C4-2B (cell line): ENCODE data around the gene RIBC1.

Experiments used
- CTCF ChIP-seq: fragments of 450-650 bp; conservative IDR thresholded peaks from 2 replicates; pipeline ENCODE4 v1.5.1; 2017; ENCODE audit warnings: mild to moderate bottlenecking
- ZFX ChIP-seq: fragments of 450-650 bp; IDR thresholded peaks from 2 replicates; pipeline ENCODE4 v1.6.1; 2017

- TF ChIP-seq CTCF = no peak
- TF ChIP-seq ZFX = no peak
Observed at GRCh38 chrX:53383376-53384076, 39.1 kb upstream of the RIBC1 start.
